Liver (tissue), 3 donors: Measurements from ENCODE around the gene ASZ1.

ENCODE experiments used
- GABPA ChIP-seq, 2 donors: IDR thresholded peaks in 1 of 2; conservative IDR thresholded peaks in 1 of 2; 2 replicates each; pipeline ENCODE4 v1.6.1; 2016; ENCODE audit warnings: antibody characterized with exemption in 2 of 2, mild to moderate bottlenecking in 1 of 2, moderate library complexity in 1 of 2
- HNF4G ChIP-seq: IDR thresholded peaks from 2 replicates; pipeline ENCODE4 v1.6.1; 2016; ENCODE audit warnings: antibody characterized with exemption
- SP1 ChIP-seq: IDR thresholded peaks from 2 replicates; pipeline ENCODE4 v1.6.1; 2018; ENCODE audit warnings: antibody characterized with exemption, mild to moderate bottlenecking
- TF ChIP-seq, protein P1 (sequence below): fragments of 150-350 bp; IDR thresholded peaks from 2 replicates; pipeline ENCODE4 v1.5.1; 2017; ENCODE audit warnings: improper control_type of control experiment, low read depth, low read length; ENCODE audit not compliant: missing input control
- TF ChIP-seq, protein P2 (sequence below): IDR thresholded peaks from 2 replicates; pipeline ENCODE4 v1.6.1; 2016; ENCODE audit warnings: antibody characterized with exemption
- donor health status: healthy.
- donor health status: healthy.

DNA sequence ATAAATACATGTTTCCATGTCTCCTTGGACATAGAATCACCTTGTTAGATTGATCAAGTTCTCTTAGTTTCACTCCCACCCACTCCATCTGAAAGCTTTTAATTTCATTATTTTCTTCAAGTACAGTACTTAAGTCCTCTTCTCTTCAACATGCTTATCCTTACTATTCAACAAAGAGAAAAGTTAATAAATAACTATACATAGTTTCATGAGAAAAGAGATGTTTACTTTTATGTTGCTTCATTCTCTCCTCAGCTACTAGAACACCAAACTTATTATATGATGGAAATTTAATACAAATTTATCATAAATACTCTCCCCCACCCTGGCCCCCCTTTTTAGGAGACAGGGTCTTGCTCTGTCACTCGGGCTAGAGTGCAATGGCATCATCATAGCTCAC is 33.5 kb downstream of the ASZ1 start:
- no peak for TF ChIP-seq SP1
- TF ChIP-seq, protein P1, sequence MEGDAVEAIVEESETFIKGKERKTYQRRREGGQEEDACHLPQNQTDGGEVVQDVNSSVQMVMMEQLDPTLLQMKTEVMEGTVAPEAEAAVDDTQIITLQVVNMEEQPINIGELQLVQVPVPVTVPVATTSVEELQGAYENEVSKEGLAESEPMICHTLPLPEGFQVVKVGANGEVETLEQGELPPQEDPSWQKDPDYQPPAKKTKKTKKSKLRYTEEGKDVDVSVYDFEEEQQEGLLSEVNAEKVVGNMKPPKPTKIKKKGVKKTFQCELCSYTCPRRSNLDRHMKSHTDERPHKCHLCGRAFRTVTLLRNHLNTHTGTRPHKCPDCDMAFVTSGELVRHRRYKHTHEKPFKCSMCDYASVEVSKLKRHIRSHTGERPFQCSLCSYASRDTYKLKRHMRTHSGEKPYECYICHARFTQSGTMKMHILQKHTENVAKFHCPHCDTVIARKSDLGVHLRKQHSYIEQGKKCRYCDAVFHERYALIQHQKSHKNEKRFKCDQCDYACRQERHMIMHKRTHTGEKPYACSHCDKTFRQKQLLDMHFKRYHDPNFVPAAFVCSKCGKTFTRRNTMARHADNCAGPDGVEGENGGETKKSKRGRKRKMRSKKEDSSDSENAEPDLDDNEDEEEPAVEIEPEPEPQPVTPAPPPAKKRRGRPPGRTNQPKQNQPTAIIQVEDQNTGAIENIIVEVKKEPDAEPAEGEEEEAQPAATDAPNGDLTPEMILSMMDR, result no peak
- TF ChIP-seq GABPA (IDR thresholded peaks at IDR 0.05 in 1 of 2, conservative IDR thresholded peaks at IDR 0.05 in 1 of 2), result no peak
- TF ChIP-seq, protein P2, sequence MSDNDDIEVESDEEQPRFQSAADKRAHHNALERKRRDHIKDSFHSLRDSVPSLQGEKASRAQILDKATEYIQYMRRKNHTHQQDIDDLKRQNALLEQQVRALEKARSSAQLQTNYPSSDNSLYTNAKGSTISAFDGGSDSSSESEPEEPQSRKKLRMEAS, result no peak
- TF ChIP-seq HNF4G, result no peak
